ENCODE results near the gene SMPD2. TPM values are rescaled to one million over a fixed set of nuclear protein-coding genes. Genes with fewer than 3 reads are reported as not detected.

SMPD2 gene
- total RNA-seq, 1 experiment from 2014 or later = 50.0 TPM

DNA sequence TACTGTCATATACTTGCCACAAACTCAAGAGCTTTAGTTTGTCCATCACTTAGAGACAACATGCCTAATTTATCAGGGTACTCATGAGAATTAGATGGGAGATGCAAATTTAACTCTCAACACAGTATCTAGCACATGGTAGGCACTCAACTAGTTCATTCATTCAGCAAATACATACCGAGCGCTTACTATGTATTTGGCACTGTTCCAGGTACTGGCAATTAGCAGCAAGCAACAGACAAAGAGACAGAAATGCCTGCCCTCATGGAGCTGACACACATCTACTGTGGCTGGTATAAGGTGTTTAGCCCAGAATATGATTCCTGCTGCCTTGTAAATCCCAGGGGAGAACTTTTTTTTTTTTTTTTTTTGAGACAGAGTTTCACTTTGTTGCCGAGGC lies 10.3 kb downstream of the SMPD2 start:
- in situ Hi-C loops (cut with HindIII; ENCODE audit: low pct_unique_long_range_greater_than_20kb, low sequenced_read_pairs) (no loop called here), intact Hi-C loops (cut with micrococcal nuclease; ENCODE audit: unreplicated experiment) (no loop called here)
- Histone ChIP-seq H3K27me3 (ENCODE audit: control insufficient read depth, insufficient read depth, low read length) (no peaks in the 10 kb centered on the region), H3K27ac (ENCODE audit: low read length) (no peak overlapping the region), H3K36me3 (ENCODE audit: control insufficient read depth, insufficient read depth, low read length) (no peaks in the 10 kb centered on the region), H3K4me1 (ENCODE audit: control insufficient read depth, insufficient read depth, low read length) (peaks cover 6% of the 10 kb centered on the region), H3K4me3 (ENCODE audit: low read depth in 2 of 2, low read length in 2 of 2) (no peak overlapping the region), H3K9me3 (ENCODE audit: control insufficient read depth, insufficient read depth, low read depth, low read length) (no peaks in the 10 kb centered on the region)
- DNase-seq (ENCODE audit: low read depth, low spot score) = no peak
- no TSS peak for BruUV-seq (replicated peaks)
- POLR2A ChIA-PET = interaction anchor here (0.5 kb wide), 1 partner anchor 29 kb away, joined by 8 read pairs; no protein-coding TSS in a partner anchor
- TF ChIP-seq TCF7L2 (IDR thresholded peaks at IDR 0.05; ENCODE audit: low read depth, low read length) = no peak
- TF ChIP-seq POLR2AphosphoS5 (IDR thresholded peaks at IDR 0.05; ENCODE audit: low read depth, low read length) = no peak
- no peak for TF ChIP-seq SIN3A (IDR thresholded peaks at IDR 0.05; ENCODE audit: borderline replicate concordance, insufficient read depth, low read depth, low read length)
- no peak for TF ChIP-seq CTCF (IDR thresholded peaks at IDR 0.05)
- TF ChIP-seq, protein P1, sequence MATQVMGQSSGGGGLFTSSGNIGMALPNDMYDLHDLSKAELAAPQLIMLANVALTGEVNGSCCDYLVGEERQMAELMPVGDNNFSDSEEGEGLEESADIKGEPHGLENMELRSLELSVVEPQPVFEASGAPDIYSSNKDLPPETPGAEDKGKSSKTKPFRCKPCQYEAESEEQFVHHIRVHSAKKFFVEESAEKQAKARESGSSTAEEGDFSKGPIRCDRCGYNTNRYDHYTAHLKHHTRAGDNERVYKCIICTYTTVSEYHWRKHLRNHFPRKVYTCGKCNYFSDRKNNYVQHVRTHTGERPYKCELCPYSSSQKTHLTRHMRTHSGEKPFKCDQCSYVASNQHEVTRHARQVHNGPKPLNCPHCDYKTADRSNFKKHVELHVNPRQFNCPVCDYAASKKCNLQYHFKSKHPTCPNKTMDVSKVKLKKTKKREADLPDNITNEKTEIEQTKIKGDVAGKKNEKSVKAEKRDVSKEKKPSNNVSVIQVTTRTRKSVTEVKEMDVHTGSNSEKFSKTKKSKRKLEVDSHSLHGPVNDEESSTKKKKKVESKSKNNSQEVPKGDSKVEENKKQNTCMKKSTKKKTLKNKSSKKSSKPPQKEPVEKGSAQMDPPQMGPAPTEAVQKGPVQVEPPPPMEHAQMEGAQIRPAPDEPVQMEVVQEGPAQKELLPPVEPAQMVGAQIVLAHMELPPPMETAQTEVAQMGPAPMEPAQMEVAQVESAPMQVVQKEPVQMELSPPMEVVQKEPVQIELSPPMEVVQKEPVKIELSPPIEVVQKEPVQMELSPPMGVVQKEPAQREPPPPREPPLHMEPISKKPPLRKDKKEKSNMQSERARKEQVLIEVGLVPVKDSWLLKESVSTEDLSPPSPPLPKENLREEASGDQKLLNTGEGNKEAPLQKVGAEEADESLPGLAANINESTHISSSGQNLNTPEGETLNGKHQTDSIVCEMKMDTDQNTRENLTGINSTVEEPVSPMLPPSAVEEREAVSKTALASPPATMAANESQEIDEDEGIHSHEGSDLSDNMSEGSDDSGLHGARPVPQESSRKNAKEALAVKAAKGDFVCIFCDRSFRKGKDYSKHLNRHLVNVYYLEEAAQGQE (IDR thresholded peaks at IDR 0.05; ENCODE audit: insufficient read depth in 1 of 2, low read depth in 2 of 2, low read length in 1 of 2) = no peak
- ATAC-seq = no peak
- CTCF ChIA-PET = no interaction called here

DNA sequence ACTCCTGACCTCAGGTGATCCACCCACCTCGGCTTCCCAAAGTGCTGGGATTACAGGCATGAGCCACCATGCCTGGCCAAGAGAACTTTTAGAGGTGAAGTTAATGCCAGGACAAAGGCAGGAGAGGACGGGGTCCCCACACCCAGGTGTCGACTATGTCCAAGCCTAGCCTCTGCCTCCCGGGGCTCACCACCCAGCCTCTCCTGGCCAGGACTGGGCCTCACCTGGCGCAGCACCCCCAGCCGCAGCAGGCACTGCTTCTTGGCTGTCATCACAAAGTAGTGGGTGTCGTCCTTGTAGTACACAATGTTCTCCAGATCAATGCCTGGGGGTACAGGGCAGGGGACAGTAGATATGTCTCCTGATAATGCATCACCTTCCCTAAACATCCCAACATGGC lies 10.9 kb downstream of the SMPD2 start:
- H3K27ac ChIP-seq (ENCODE audit: low read length) = no peak overlapping the region
- H3K9me3 ChIP-seq (ENCODE audit: control insufficient read depth, insufficient read depth, low read depth, low read length) = no peaks in the 10 kb centered on the region
- in situ Hi-C loops (cut with HindIII; ENCODE audit: low pct_unique_long_range_greater_than_20kb, low sequenced_read_pairs) (no loop called here), intact Hi-C loops (cut with micrococcal nuclease; ENCODE audit: unreplicated experiment) (no loop called here)
- ChIA-PET POLR2A (no interaction called here), CTCF (no interaction called here)
- DNase-seq (ENCODE audit: low read depth, low spot score) (no peak), ATAC-seq (no peak)
- no peaks in the 10 kb centered on the region for H3K27me3 ChIP-seq (ENCODE audit: control insufficient read depth, insufficient read depth, low read length)
- no peak for TF ChIP-seq POLR2AphosphoS5 (IDR thresholded peaks at IDR 0.05; ENCODE audit: low read depth, low read length)
- no peak for TF ChIP-seq CTCF (IDR thresholded peaks at IDR 0.05)
- no peak for TF ChIP-seq TCF7L2 (IDR thresholded peaks at IDR 0.05; ENCODE audit: low read depth, low read length)
- TF ChIP-seq, protein P1 (IDR thresholded peaks at IDR 0.05; ENCODE audit: insufficient read depth in 1 of 2, low read depth in 2 of 2, low read length in 1 of 2) = no peak
- TF ChIP-seq SIN3A (IDR thresholded peaks at IDR 0.05; ENCODE audit: borderline replicate concordance, insufficient read depth, low read depth, low read length) = no peak
- no TSS peak for BruUV-seq (replicated peaks)
- H3K4me3 ChIP-seq (ENCODE audit: low read depth in 2 of 2, low read length in 2 of 2) = no peak overlapping the region
- no peaks in the 10 kb centered on the region for H3K36me3 ChIP-seq (ENCODE audit: control insufficient read depth, insufficient read depth, low read length)
- H3K4me1 ChIP-seq (ENCODE audit: control insufficient read depth, insufficient read depth, low read length) = peaks cover 7% of the 10 kb centered on the region
